HCT116 (cell line): ENCODE results near the gene NR2F6. TPM values are rescaled to one million over a fixed set of nuclear protein-coding genes. Genes with fewer than 3 reads are reported as not detected.
A peak's percentile ranks its signal among the peaks of the same experiment; 100 is the strongest.

ENCODE experiments used
- ATAC-seq: fragments of 200-7000 bp; cut with Tn5 transposase; 2 replicates; pipeline ENCODE4 v1.9.1; 2020; ENCODE audit warnings: mild to moderate bottlenecking, moderate library complexity
- BruUV-seq: library from RNA; stranded (reverse); fragments of 400-500 nt; replicated peaks from 2 replicates; lab custom pipeline; 2021; lab: Mats Ljungman, UMichigan
- CTCF ChIA-PET: fragments of 300-600 bp; sonication (Branson Sonifier 250); formaldehyde crosslinking; loops from one replicate; lab custom pipeline; 2021; ENCODE audit warnings: antibody characterized with exemption; lab: Charles Lee
- POLR2A ChIA-PET: fragments of 300-600, 350-600 bp; sonication (Branson Sonifier 250); formaldehyde crosslinking; loops from one replicate; lab custom pipeline; 2021; ENCODE audit warnings: antibody characterized with exemption; lab: Charles Lee
- RAD21 ChIA-PET, 2 experiments: fragments of 300-600 bp; sonication (Branson Sonifier 250); formaldehyde crosslinking; loops; one replicate each; lab custom pipeline; 2023; ENCODE audit warnings: low total read pairs in 2 of 2; ENCODE audit not compliant: uncharacterized antibody in 2 of 2, unreplicated experiment in 2 of 2, low non-redundant PET in 1 of 2; lab: Charles Lee
- DNase-seq: peaks from one replicate; pipeline ENCODE4 v3.0.0-alpha.2; 2010; ENCODE audit warnings: low read depth, low spot score
- H2AFZ ChIP-seq: fragments of 200-600 bp; shearing (Covaris generic), sonication (generic); 2 replicates; pipeline ENCODE4 v1.6.1; 2017; ENCODE audit warnings: low read depth, mixed run types, mixed read lengths, antibody characterized with exemption, low read length; ENCODE audit not compliant: poor library complexity, severe bottlenecking
- H3K27ac ChIP-seq: 2 replicates; pipeline ENCODE4 v1.5.1; 2012; ENCODE audit warnings: low read depth, low read length
- H3K27me3 ChIP-seq: fragments of 200-600 bp; sonication (generic); 2 replicates; pipeline ENCODE4 v1.6.1; 2016; ENCODE audit warnings: mixed run types, low read length, mixed read lengths; ENCODE audit not compliant: insufficient read depth
- H3K36me3 ChIP-seq, 2 experiments: fragments of 200-500 bp in 1 of 2; fragments of 200-600 bp in 1 of 2; sonication (Bioruptor generic) in 1 of 2; sonication (generic) in 1 of 2; 2 replicates each; pipeline versions ENCODE4 v1.5.1 to v1.6.1; 2014 to 2016; ENCODE audit warnings: low read length in 2 of 2, inconsistent platforms in 1 of 2, mixed read lengths in 1 of 2, mixed run types in 1 of 2; ENCODE audit not compliant: insufficient read depth in 2 of 2, control insufficient read depth in 1 of 2
- H3K4me1 ChIP-seq, 2 experiments: fragments of 200-600 bp in 1 of 2; sonication (generic) in 1 of 2; 2 replicates each; pipeline versions ENCODE4 v1.5.1 to v1.6.1; 2012 to 2017; ENCODE audit warnings: low read length in 2 of 2, inconsistent platforms in 1 of 2, mild to moderate bottlenecking in 1 of 2, mixed read lengths in 1 of 2, mixed run types in 1 of 2, moderate library complexity in 1 of 2; ENCODE audit not compliant: insufficient read depth in 2 of 2, control insufficient read depth in 1 of 2
- H3K4me2 ChIP-seq: fragments of 200-600 bp; sonication (generic); 2 replicates; pipeline ENCODE4 v1.6.1; 2017; ENCODE audit warnings: mixed run types, low read length, mixed read lengths
- H3K4me3 ChIP-seq, 2 experiments: fragments of 200-600 bp in 1 of 2; sonication (generic) in 1 of 2; replicated peaks in 1 of 2; 2 replicates each; pipeline ENCODE4 v1.5.1; 2011 to 2016; ENCODE audit warnings: low read length in 2 of 2, control low read depth in 1 of 2, low read depth in 1 of 2, mild to moderate bottlenecking in 1 of 2, mixed read lengths in 1 of 2, mixed run types in 1 of 2
- H3K79me2 ChIP-seq: fragments of 200-600 bp; sonication (generic); 2 replicates; pipeline ENCODE4 v1.6.1; 2017; ENCODE audit warnings: mild to moderate bottlenecking, mixed run types, low read length, moderate library complexity, mixed read lengths; ENCODE audit not compliant: insufficient read depth
- H3K9ac ChIP-seq: fragments of 200-600 bp; sonication (generic); 2 replicates; pipeline ENCODE4 v1.6.1; 2016; ENCODE audit warnings: low read length, mixed read lengths
- H3K9me2 ChIP-seq: fragments of 200-600 bp; sonication (generic), shearing (Covaris generic); 2 replicates; pipeline ENCODE4 v1.6.1; 2017; ENCODE audit warnings: mixed run types, mild to moderate bottlenecking, moderate library complexity; ENCODE audit not compliant: insufficient read depth
- H3K9me3 ChIP-seq, 2 experiments: fragments of 200-500 bp in 1 of 2; fragments of 200-600 bp in 1 of 2; sonication (Bioruptor generic) in 1 of 2; sonication (generic) in 1 of 2; 2 replicates each; pipeline ENCODE4 v1.6.1; 2014 to 2017; ENCODE audit warnings: low read length in 2 of 2, mixed read lengths in 2 of 2, inconsistent platforms in 1 of 2, low read depth in 1 of 2, mild to moderate bottlenecking in 1 of 2, mixed run types in 1 of 2, moderate library complexity in 1 of 2; ENCODE audit not compliant: control insufficient read depth in 1 of 2, insufficient read depth in 1 of 2
- H4K20me1 ChIP-seq: fragments of 200-600 bp; sonication (generic), shearing (Covaris generic); 2 replicates; pipeline ENCODE4 v1.6.1; 2017; ENCODE audit warnings: mixed run types, mild to moderate bottlenecking, moderate library complexity; ENCODE audit not compliant: insufficient read depth
- EGR1 ChIP-seq: IDR thresholded peaks from 2 replicates; pipeline ENCODE4 v1.6.1; 2012; ENCODE audit warnings: low read depth
- POLR2A ChIP-seq: IDR thresholded peaks from 2 replicates; pipeline ENCODE4 v1.7.0; 2011; ENCODE audit warnings: borderline replicate concordance; ENCODE audit not compliant: insufficient read depth, insufficient read length; ENCODE audit errors: extremely low read depth
- POLR2AphosphoS5 ChIP-seq: IDR thresholded peaks from 2 replicates; pipeline ENCODE4 v1.6.1; 2011; ENCODE audit warnings: mild to moderate bottlenecking, low read depth, low read length, moderate library complexity
- RAD21 ChIP-seq: IDR thresholded peaks from 2 replicates; pipeline ENCODE4 v1.6.1; 2012; ENCODE audit warnings: low read depth, mild to moderate bottlenecking
- REST ChIP-seq: IDR thresholded peaks from 2 replicates; pipeline ENCODE4 v1.6.1; 2012; ENCODE audit warnings: low read depth
- YY1 ChIP-seq: IDR thresholded peaks from 2 replicates; pipeline ENCODE4 v1.6.1; 2011; ENCODE audit warnings: low read length, low read depth, moderate library complexity, mild to moderate bottlenecking; ENCODE audit not compliant: insufficient replicate concordance; ENCODE audit errors: extremely low read depth
- ZFX ChIP-seq: fragments of 450-650 bp; IDR thresholded peaks from 2 replicates; pipeline ENCODE4 v1.6.1; 2017
- intact Hi-C: fragments of 100-400 bp; cut with micrococcal nuclease; formaldehyde crosslinking; loops from 2 replicates; pipeline ENCODE4 v1.10.0; 2022
- total RNA-seq: library from RNA; stranded (reverse); gene quantifications from one replicate; pipeline ENCODE4 v1.2.1, GENCODE V29; 2021; ENCODE audit not compliant: unreplicated experiment
- TF ChIP-seq, protein P1 (sequence below): IDR thresholded peaks from 2 replicates; pipeline ENCODE4 v1.6.1; 2012

Gene NR2F6
- total RNA-seq, 1 experiment from 2014 or later, result 88.0 TPM

- Histone ChIP-seq H4K20me1 (peaks cover 7% of the 10 kb centered on the region; the same call in 1 of the 2 replicates), H3K79me2 (peaks cover 60% of the 10 kb centered on the region), H3K27ac (peak overlapping the region; percentile 100), H3K9ac (peak overlapping the region; percentile 94)
- TF ChIP-seq, protein P1, sequence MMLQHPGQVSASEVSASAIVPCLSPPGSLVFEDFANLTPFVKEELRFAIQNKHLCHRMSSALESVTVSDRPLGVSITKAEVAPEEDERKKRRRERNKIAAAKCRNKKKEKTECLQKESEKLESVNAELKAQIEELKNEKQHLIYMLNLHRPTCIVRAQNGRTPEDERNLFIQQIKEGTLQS, result no peak
- peak; percentile 63; the same call in 1 of the 2 replicates for TF ChIP-seq POLR2AphosphoS5
- TF ChIP-seq YY1, result no peak
- TF ChIP-seq, all 23 proteins: peak for 1
- ChIA-PET RAD21 (interaction anchor here in 1 of 2 experiments (1.9 kb wide), 1 partner anchor 10 kb away, joined by 5 read pairs; the partner anchor contains the start of gene OCEL1), POLR2A (interaction anchor here (0.8 to 3.8 kb wide), 10 partner anchors 8 to 156 kb away, joined by 3 to 29 read pairs (median 4); partner anchors contain the start of genes BABAM1, OCEL1 and USE1), CTCF (no interaction called here)
- Histone ChIP-seq H3K9me3 (no peaks in the 10 kb centered on the region), H3K4me2 (peak overlapping the region; percentile 98), H2AFZ (no peak overlapping the region), H3K4me1 (peaks cover 13 to 25% of the 10 kb centered on the region in 2 experiments), H3K36me3 (peaks cover 15 to 16% of the 10 kb centered on the region in 2 experiments; a peak in 3 of 4 replicates), H3K27me3 (no peaks in the 10 kb centered on the region), H3K4me3 (peak overlapping the region; percentile 91 to 93), H3K9me2 (no peaks in the 10 kb centered on the region)
- DNase-seq, result no peak
- intact Hi-C loops, result no loop called here
- no TSS peak for BruUV-seq
- ATAC-seq, result peak; percentile 56
Measured at GRCh38 chr19:17235971-17236777, 9.5 kb downstream of the NR2F6 start.

DNA sequence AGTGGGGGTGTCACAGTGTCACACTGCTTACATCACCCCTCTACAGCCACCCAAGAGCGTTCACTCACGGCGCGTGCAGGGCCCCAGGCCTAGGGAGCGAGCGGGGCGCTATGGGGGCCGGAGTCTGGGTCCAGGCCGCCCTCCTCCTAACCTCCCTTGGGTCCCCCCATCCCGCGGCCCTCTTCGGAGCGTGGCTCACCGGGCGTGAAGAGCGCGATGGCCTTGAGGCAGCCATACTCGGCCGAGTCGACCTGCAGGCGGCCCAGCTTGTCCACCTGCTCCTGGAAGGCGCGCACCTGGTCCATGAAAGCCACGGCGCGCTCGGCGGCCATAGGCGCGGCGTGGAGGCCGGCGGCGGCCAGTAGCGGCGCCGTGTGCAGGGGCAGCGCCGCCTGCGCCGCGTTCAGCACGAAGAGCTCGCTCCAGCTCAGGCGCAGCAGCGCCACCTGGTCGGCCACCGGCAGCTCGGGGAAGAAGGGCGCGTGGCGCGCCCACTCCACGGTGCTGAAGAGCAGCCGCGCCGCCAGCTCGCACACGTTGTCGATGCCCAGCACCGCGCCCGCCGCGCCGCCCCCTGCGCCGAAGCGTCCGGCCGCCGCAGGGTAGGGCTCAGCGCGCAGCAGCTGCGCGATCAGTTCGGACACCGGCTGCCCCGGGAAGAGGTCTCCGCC, 10.3 kb downstream of the NR2F6 start:
- peaks cover 13 to 27% of the 10 kb centered on the region in 2 experiments for H3K4me1 ChIP-seq
- H3K27ac ChIP-seq, result peak overlapping the region; percentile 100
- intact Hi-C loops, result no loop called here
- peaks cover 55% of the 10 kb centered on the region for H3K79me2 ChIP-seq
- peaks cover 7% of the 10 kb centered on the region; the same call in 1 of the 2 replicates for H4K20me1 ChIP-seq
- ChIA-PET POLR2A (interaction anchor here (0.8 to 3.8 kb wide), 9 partner anchors 9 to 155 kb away, joined by 3 to 29 read pairs (median 4); partner anchors contain the start of genes BABAM1, OCEL1 and USE1), RAD21 (interaction anchor here in 1 of 2 experiments (1.9 kb wide), 1 partner anchor 9 kb away, joined by 5 read pairs; the partner anchor contains the start of gene OCEL1), CTCF (interaction anchor here (1.4 kb wide), 1 partner anchor 48 kb away, joined by 3 read pairs; no protein-coding TSS in a partner anchor)
- peak overlapping the region; percentile 91 to 93 for H3K4me3 ChIP-seq
- H3K9me2 ChIP-seq, result no peaks in the 10 kb centered on the region
- no peak overlapping the region for H2AFZ ChIP-seq
- no peaks in the 10 kb centered on the region for H3K9me3 ChIP-seq
- no peaks in the 10 kb centered on the region for H3K27me3 ChIP-seq
- DNase-seq (no peak), ATAC-seq (peak; percentile 65)
- H3K4me2 ChIP-seq, result peak overlapping the region; percentile 98
- peak overlapping the region; percentile 94 for H3K9ac ChIP-seq
- no TSS peak for BruUV-seq
- H3K36me3 ChIP-seq, result peaks cover 14 to 16% of the 10 kb centered on the region in 2 experiments; a peak in 3 of 4 replicates
- TF ChIP-seq POLR2AphosphoS5 (peak; percentile 13; the same call in 1 of the 2 replicates), ZFX (peak; percentile 88), POLR2A (peak; percentile 29), RAD21 (no peak), REST (no peak), EGR1 (no peak), YY1 (peak; percentile 26)
